CD4-positive, alpha-beta T cell treated with Interleukin-1 beta for 1 hour (primary cell): ENCODE results near the gene PLEKHA6.
A peak's percentile ranks its signal among the peaks of the same experiment; 100 is the strongest.

Experiments
- DNase-seq, 2 donors: peaks; one replicate each; pipeline ENCODE4 v3.0.0-alpha.2; 2020 to 2022

PLEKHA6 gene

GRCh38 chr1:204308023-204308628 is 51.6 kb downstream of the PLEKHA6 start:
- no peak for DNase-seq

- no peak for DNase-seq
Observed at GRCh38 chr1:204307334-204307883, 52.3 kb downstream of the PLEKHA6 start.

GRCh38 chr1:204306076-204306475 is 53.7 kb downstream of the PLEKHA6 start:
- DNase-seq, result no peak

GRCh38 chr1:204304067-204304466 is 55.7 kb downstream of the PLEKHA6 start:
- no peak for DNase-seq

GRCh38 chr1:204302769-204303168 is 57.0 kb downstream of the PLEKHA6 start:
- no peak for DNase-seq

- DNase-seq, result no peak
Observed at GRCh38 chr1:204301171-204301957, 58.4 kb downstream of the PLEKHA6 start.

- no peak for DNase-seq
Observed at GRCh38 chr1:204299814-204300365, 59.8 kb downstream of the PLEKHA6 start.

- no peak for DNase-seq
Observed at GRCh38 chr1:204296431-204296988, 63.2 kb downstream of the PLEKHA6 start.

- no peak for DNase-seq
Observed at GRCh38 chr1:204295671-204296070, 64.1 kb downstream of the PLEKHA6 start.

- DNase-seq, result no peak
Observed at GRCh38 chr1:204294357-204294756, 65.4 kb downstream of the PLEKHA6 start.

- DNase-seq, result no peak
Observed at GRCh38 chr1:204293605-204294337, 66.0 kb downstream of the PLEKHA6 start.

- DNase-seq, result no peak
Observed at GRCh38 chr1:204292740-204293139, 67.0 kb downstream of the PLEKHA6 start.

- no peak for DNase-seq
Observed at GRCh38 chr1:204289280-204289679, 70.4 kb downstream of the PLEKHA6 start.

GRCh38 chr1:204288021-204288588 is 71.6 kb downstream of the PLEKHA6 start:
- DNase-seq, result no peak

GRCh38 chr1:204287466-204287891 is 72.2 kb downstream of the PLEKHA6 start:
- no peak for DNase-seq

- peak; percentile 48 to 61 for DNase-seq
Observed at GRCh38 chr1:204286831-204287421, 72.8 kb downstream of the PLEKHA6 start.

- no peak for DNase-seq
Observed at GRCh38 chr1:204286315-204286714, 73.4 kb downstream of the PLEKHA6 start.

- no peak for DNase-seq
Observed at GRCh38 chr1:204285436-204286305, 74.1 kb downstream of the PLEKHA6 start.

- DNase-seq, result no peak
Observed at GRCh38 chr1:204284929-204285328, 74.8 kb downstream of the PLEKHA6 start.

GRCh38 chr1:204283711-204284651 is 75.7 kb downstream of the PLEKHA6 start:
- DNase-seq, result no peak
